IgD-negative memory B cell (primary cell): Measurements from ENCODE around the gene FOXI2. TPM values are rescaled to one million over a fixed set of nuclear protein-coding genes. Genes with fewer than 3 reads are reported as not detected.

Source experiments
- H3K27ac Mint-ChIP-seq, 3 donors: one replicate each; pipeline ENCODE4 v1.8.0; 2020 to 2022; ENCODE audit warnings: mild to moderate bottlenecking in 3 of 3, mixed read lengths in 3 of 3, moderate library complexity in 1 of 3
- H3K27me3 Mint-ChIP-seq: one replicate; pipeline ENCODE4 v1.8.0; 2021; ENCODE audit warnings: mixed read lengths
- H3K36me3 Mint-ChIP-seq: one replicate; pipeline ENCODE4 v1.8.0; 2020; ENCODE audit warnings: mild to moderate bottlenecking, mixed read lengths
- H3K4me1 Mint-ChIP-seq, 3 donors: one replicate each; pipeline ENCODE4 v1.8.0; 2020 to 2022; ENCODE audit warnings: mixed read lengths in 3 of 3, mild to moderate bottlenecking in 1 of 3
- H3K4me3 Mint-ChIP-seq, 4 donors: one replicate each; pipeline ENCODE4 v1.8.0; 2020 to 2022; ENCODE audit warnings: mild to moderate bottlenecking in 4 of 4, mixed read lengths in 4 of 4, moderate library complexity in 3 of 4
- H3K9me3 Mint-ChIP-seq, 3 donors: one replicate each; pipeline ENCODE4 v1.8.0; 2020 to 2021; ENCODE audit warnings: mixed read lengths in 3 of 3, mild to moderate bottlenecking in 1 of 3
- polyA plus RNA-seq: library from polyadenylated mRNA; unstranded; fragments of 300-500 nt; fragmentation: Illumina TruSeq; gene quantifications from one replicate; pipeline ENCODE4 v1.2.3, GENCODE V29; 2021

FOXI2 gene
- polyA plus RNA-seq, 1 donor from 2014 or later: not detected

- Mint-ChIP-seq H3K27ac (no peak overlapping the region), H3K36me3 (no peaks in the 10 kb centered on the region), H3K4me1 (peaks cover 0 to 1% (median 0%) of the 10 kb centered on the region in 3 donors), H3K9me3 (peaks cover 0 to 3% (median 0%) of the 10 kb centered on the region in 3 donors), H3K4me3 (no peak overlapping the region), H3K27me3 (peaks cover 25% of the 10 kb centered on the region)
These were observed 617 bp upstream of the FOXI2 start for GRCh38 chr10:127736222-127736914.

DNA sequence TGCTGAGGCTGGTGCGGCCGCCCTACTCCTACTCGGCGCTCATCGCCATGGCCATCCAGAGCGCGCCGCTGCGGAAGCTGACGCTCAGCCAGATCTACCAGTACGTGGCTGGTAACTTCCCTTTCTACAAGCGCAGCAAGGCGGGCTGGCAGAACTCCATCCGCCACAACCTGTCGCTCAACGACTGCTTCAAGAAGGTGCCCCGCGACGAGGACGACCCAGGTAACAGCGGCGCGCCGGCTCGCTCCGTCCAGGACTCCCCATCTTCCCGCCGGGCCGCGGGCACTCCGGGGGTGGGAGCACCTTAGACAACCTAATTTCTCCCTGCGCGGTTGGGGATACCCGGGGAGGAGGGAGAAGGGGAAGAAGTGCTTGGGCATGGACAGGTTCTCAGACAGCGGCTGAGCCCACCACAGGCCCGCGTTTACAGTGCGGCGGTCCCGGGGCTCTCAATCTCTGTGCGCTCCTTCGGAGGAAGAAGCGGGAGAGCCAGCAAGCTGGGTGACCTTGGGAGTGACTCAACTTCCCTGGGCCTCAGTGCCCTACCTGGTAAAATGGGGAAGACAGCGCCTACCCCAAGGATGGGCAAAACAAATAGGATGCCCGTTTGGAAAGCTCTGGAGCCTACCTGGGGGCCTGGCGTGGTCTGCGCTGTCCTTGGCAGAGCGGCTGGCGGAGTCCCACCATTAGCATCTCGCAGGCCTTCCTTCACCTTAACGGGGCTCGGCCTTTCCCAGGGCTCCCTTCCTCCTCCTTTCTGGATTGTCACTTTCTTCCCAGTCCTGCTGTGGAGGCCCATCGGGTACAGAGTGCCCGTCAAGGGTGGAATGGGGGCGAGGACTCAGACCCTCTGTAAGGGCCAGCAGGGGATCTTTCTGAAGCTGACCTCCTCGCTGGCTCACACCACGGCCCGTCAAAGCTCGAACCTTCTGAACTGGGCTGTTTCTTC, 852 bp downstream of the FOXI2 start:
- H3K4me3 Mint-ChIP-seq: no peak overlapping the region
- peaks cover 0 to 3% (median 0%) of the 10 kb centered on the region in 3 donors for H3K9me3 Mint-ChIP-seq
- H3K4me1 Mint-ChIP-seq: peaks cover 0 to 1% (median 0%) of the 10 kb centered on the region in 3 donors
- peaks cover 21% of the 10 kb centered on the region for H3K27me3 Mint-ChIP-seq
- no peaks in the 10 kb centered on the region for H3K36me3 Mint-ChIP-seq
- H3K27ac Mint-ChIP-seq: no peak overlapping the region

DNA sequence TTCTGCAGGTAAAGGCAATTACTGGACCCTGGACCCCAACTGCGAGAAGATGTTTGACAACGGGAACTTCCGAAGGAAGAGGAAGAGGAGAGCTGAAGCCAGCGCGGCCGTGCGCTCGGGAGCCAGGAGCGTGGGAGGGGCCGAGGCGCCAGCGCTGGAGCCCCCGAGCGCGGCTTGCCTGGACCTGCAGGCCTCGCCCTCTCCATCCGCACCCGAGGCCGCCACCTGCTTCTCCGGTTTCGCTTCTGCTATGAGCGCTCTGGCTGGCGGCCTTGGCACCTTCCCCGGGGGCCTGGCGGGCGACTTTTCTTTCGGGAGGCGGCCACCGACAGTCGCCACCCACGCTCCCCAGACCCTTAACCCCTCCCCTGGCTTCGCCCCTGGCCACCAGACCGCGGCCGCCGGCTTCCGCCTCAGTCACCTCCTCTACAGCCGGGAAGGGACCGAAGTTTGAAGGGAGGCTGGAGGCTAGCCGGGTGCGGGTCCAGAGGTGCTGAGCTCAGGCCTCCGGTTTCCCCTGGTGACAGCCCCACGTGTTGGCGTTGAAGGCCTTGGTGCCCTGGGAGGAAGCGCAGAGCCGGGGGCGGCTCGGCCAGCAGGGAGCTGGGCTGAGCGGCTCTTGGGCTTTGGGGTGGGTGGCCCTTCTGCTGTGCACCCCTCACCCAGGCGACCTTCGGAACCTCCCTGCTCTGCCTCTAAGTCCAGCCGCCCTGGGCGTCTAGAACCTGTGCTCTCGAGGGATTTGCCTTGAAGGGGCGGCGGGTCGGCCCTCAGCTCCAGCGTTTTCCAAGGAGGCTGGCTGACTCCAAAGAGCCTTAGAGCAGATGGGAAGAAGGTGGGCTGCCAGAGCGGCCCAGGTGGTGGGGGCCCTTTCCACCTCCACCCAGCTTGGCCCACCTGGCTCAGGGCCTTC, 1.8 kb downstream of the FOXI2 start:
- H3K4me3 Mint-ChIP-seq: no peak overlapping the region
- H3K4me1 Mint-ChIP-seq: no peaks in the 10 kb centered on the region
- no peak overlapping the region for H3K27ac Mint-ChIP-seq
- peaks cover 15% of the 10 kb centered on the region for H3K27me3 Mint-ChIP-seq
- peaks cover 0 to 3% (median 0%) of the 10 kb centered on the region in 3 donors for H3K9me3 Mint-ChIP-seq
- no peaks in the 10 kb centered on the region for H3K36me3 Mint-ChIP-seq

DNA sequence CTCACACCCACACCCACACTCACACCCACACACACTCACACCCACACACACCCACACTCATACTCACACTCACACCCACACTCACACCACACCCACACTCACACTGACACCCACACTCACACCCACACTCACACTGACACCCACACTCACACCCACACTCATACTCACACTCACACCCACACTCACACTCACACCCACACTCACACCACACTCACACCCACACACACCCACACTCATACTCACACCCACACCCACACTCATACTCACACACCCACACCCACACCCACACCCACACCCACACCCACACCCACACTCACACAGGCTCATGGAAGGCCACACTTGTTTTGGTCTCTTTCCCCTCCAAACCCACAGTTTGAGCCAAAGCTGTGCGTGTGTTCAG, 2.9 kb downstream of the FOXI2 start:
- H3K4me3 Mint-ChIP-seq: no peak overlapping the region
- H3K4me1 Mint-ChIP-seq: no peaks in the 10 kb centered on the region
- no peak overlapping the region for H3K27ac Mint-ChIP-seq
- peaks cover 13% of the 10 kb centered on the region for H3K27me3 Mint-ChIP-seq
- H3K9me3 Mint-ChIP-seq: peaks cover 0 to 3% (median 0%) of the 10 kb centered on the region in 3 donors
- H3K36me3 Mint-ChIP-seq: no peaks in the 10 kb centered on the region

DNA sequence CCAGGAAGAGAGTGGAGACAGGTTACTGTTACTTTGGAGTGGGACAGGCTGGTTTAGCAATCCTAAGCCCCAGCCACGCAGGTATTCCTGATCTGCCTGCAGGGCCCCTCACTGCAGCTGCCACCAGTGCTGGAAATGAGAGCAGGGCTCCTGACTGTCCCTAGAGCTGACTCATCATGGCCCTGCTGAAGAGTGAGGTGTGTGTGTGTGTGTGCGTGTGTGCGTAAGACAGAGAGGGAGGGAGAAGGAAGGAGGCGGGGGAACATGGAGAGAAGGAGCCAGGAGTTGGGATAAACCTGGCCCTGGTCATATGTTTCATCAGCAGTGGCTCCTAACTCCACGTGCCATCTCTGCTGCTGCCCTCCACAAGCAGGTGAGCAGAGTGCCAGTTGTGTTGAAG, 3.6 kb downstream of the FOXI2 start:
- Mint-ChIP-seq H3K36me3 (no peaks in the 10 kb centered on the region), H3K4me3 (peak overlapping the region in 1 of 4 donors; percentile 22), H3K4me1 (no peaks in the 10 kb centered on the region), H3K27me3 (peaks cover 6% of the 10 kb centered on the region), H3K27ac (no peak overlapping the region), H3K9me3 (peaks cover 0 to 3% (median 0%) of the 10 kb centered on the region in 3 donors)

DNA sequence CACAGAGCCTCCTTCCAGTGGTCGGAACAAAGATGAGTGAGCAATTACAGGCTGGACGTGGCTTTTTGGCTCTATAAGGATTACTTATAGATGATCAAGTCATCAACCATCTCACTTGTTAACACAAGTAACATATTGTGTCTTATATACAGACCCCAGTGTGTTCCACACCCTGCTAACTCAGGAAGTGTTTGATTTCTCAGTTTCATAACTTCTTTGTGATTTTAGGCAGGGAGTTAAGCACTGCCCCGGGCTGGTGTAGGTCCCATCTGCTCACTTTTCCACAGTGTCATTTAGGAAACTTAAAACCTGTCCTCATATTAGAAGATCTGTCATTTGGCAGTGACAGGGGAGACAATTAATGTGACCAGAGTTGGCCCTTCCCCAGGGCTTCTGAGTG, 6.2 kb downstream of the FOXI2 start:
- no peaks in the 10 kb centered on the region for H3K4me1 Mint-ChIP-seq
- H3K27ac Mint-ChIP-seq: no peak overlapping the region
- H3K4me3 Mint-ChIP-seq: no peak overlapping the region
- no peaks in the 10 kb centered on the region for H3K36me3 Mint-ChIP-seq
- H3K27me3 Mint-ChIP-seq: peaks cover 2% of the 10 kb centered on the region
- H3K9me3 Mint-ChIP-seq: peaks cover 0 to 1% (median 0%) of the 10 kb centered on the region in 3 donors

DNA sequence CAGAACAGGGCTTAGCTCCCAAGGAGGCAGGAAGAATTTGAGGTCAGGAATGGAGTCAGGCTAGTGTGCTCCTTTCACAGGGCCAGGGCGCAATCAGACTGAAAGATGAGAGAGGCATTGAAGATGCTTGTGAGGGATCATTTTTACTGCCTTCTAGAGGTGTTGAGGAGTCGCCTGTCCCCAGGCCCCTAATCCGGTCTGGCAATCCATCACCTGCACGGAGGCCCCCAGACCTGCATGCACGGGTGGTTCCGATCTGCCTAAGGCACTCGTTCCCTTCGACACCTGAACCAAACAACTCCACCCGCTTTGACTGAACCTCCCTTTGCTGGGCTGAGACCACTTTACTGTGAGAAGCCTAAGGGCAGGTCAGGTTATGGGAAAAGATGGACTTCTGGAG, 8.0 kb downstream of the FOXI2 start:
- Mint-ChIP-seq H3K4me3 (no peak overlapping the region), H3K4me1 (no peaks in the 10 kb centered on the region), H3K36me3 (no peaks in the 10 kb centered on the region), H3K9me3 (peaks cover 0 to 5% (median 0%) of the 10 kb centered on the region in 3 donors), H3K27ac (no peak overlapping the region), H3K27me3 (peaks cover 5% of the 10 kb centered on the region)

DNA sequence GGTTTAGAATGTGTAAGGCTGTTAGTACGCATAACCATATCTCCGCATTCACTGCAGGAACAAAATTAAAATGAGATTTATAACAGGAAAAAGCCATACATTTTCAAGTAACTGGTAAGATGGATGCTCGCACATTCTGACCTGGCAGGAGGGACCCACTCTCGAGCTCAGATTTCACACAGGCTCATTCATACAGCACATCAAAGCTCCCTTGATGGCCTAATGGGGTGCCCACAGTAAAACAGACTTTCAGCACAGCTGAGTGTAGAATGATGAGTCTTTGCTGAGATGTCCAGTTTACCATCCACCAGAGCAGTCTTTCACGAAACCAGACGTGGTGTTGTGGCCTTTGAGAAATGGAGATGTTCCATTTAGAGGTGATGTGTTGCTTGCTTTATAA, 8.9 kb downstream of the FOXI2 start:
- H3K9me3 Mint-ChIP-seq: peaks cover 0 to 5% (median 0%) of the 10 kb centered on the region in 3 donors
- no peaks in the 10 kb centered on the region for H3K4me1 Mint-ChIP-seq
- no peak overlapping the region for H3K4me3 Mint-ChIP-seq
- no peaks in the 10 kb centered on the region for H3K36me3 Mint-ChIP-seq
- H3K27me3 Mint-ChIP-seq: peaks cover 5% of the 10 kb centered on the region
- no peak overlapping the region for H3K27ac Mint-ChIP-seq

DNA sequence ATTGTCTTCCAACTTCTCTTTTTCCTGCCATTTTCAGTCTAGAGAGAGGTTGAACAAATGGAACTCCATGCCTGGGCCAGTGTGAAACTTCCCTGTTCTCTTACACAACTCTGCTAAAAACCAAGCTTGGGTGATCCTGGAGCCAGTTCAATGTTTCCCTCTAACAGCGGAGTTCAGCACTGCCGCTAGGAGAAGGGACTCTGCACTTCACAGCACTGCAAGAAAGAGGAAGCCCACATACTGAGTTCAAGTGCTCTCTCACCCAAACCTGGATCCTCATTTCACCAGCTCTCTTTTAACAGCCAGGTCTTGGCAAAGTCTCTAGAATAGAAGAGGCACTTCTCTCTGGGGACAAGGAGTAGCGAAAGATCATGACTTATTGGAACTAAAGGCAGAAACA, 18.8 kb downstream of the FOXI2 start:
- Mint-ChIP-seq H3K4me3 (no peak overlapping the region), H3K27me3 (peaks cover 2% of the 10 kb centered on the region), H3K9me3 (peaks cover 0 to 3% (median 0%) of the 10 kb centered on the region in 3 donors), H3K4me1 (no peaks in the 10 kb centered on the region), H3K36me3 (no peaks in the 10 kb centered on the region), H3K27ac (no peak overlapping the region)

- Mint-ChIP-seq H3K4me3 (no peak overlapping the region), H3K27ac (no peak overlapping the region), H3K27me3 (no peaks in the 10 kb centered on the region), H3K36me3 (no peaks in the 10 kb centered on the region), H3K4me1 (no peaks in the 10 kb centered on the region), H3K9me3 (peaks cover 0 to 3% (median 0%) of the 10 kb centered on the region in 3 donors)
These were observed 19.3 kb downstream of the FOXI2 start for GRCh38 chr10:127756264-127756663.

- no peak overlapping the region for H3K27ac Mint-ChIP-seq
- no peaks in the 10 kb centered on the region for H3K4me1 Mint-ChIP-seq
- peaks cover 0 to 3% (median 0%) of the 10 kb centered on the region in 3 donors for H3K9me3 Mint-ChIP-seq
- H3K4me3 Mint-ChIP-seq: no peak overlapping the region
- no peaks in the 10 kb centered on the region for H3K27me3 Mint-ChIP-seq
- H3K36me3 Mint-ChIP-seq: no peaks in the 10 kb centered on the region
These were observed 20.0 kb downstream of the FOXI2 start for GRCh38 chr10:127757033-127757432.

GRCh38 chr10:127759276-127759675, 22.3 kb downstream of the FOXI2 start:
- H3K4me1 Mint-ChIP-seq: no peaks in the 10 kb centered on the region
- H3K27ac Mint-ChIP-seq: no peak overlapping the region

DNA sequence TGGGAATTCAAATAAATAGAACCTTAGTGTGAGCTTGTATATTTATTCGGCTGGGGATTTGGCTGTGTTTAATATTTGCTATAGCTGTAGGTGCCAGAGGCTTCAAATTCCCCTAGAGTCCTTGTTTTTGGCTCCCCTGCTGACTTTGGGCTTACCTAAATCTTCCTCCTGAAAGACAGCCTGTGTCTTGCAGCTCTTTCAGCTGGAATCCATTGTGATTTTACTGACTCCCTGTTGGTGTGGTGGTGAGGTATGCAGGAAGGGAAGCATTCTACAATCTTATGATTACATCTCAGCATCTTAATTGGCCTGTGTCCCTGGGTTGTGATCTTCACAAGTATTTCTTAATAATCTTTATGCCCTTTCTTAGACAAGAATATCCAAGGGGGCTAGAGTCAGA, 25.9 kb downstream of the FOXI2 start:
- H3K4me1 Mint-ChIP-seq: no peaks in the 10 kb centered on the region
- H3K36me3 Mint-ChIP-seq: no peaks in the 10 kb centered on the region
- no peak overlapping the region for H3K4me3 Mint-ChIP-seq

More at GRCh38 chr10:127759276-127759675, 22.3 kb downstream of the FOXI2 start:
- peaks cover 4% of the 10 kb centered on the region for H3K27me3 Mint-ChIP-seq
- H3K4me3 Mint-ChIP-seq: no peak overlapping the region
- H3K36me3 Mint-ChIP-seq: no peaks in the 10 kb centered on the region
- H3K9me3 Mint-ChIP-seq: peaks cover 0 to 3% (median 0%) of the 10 kb centered on the region in 3 donors

GRCh38 chr10:127774766-127775559, 38.0 kb downstream of the FOXI2 start:
- Mint-ChIP-seq H3K27ac (no peak overlapping the region), H3K9me3 (no peaks in the 10 kb centered on the region), H3K4me3 (no peak overlapping the region), H3K4me1 (no peaks in the 10 kb centered on the region), H3K27me3 (no peaks in the 10 kb centered on the region), H3K36me3 (no peaks in the 10 kb centered on the region)

More for the DNA sequence above, 25.9 kb downstream of the FOXI2 start:
- Mint-ChIP-seq H3K27ac (no peak overlapping the region), H3K9me3 (peaks cover 0 to 5% (median 0%) of the 10 kb centered on the region in 3 donors), H3K27me3 (peaks cover 4% of the 10 kb centered on the region)
